OCI-LY1 (cell line): ENCODE results near the gene CARD14.

ENCODE experiments used
- H2AFZ ChIP-seq: fragments of 200-600 bp; sonication (generic), shearing (Covaris generic); 2 replicates; pipeline ENCODE4 v1.6.0; 2014; ENCODE audit warnings: antibody characterized with exemption, mild to moderate bottlenecking, low read length
- H3F3A ChIP-seq: fragments of 200-600 bp; sonication (generic), shearing (Covaris generic); 2 replicates; pipeline ENCODE4 v1.6.0; 2014; ENCODE audit warnings: mild to moderate bottlenecking, antibody characterized with exemption, low read length, moderate library complexity; ENCODE audit not compliant: insufficient read depth
- H3K27ac ChIP-seq: fragments of 200-600 bp; sonication (generic); 2 replicates; pipeline ENCODE4 v1.5.1; 2014; ENCODE audit warnings: low read length, mixed run types, mild to moderate bottlenecking, low read depth; ENCODE audit not compliant: poor library complexity, severe bottlenecking
- H3K27me3 ChIP-seq: fragments of 200-600 bp; sonication (generic); 2 replicates; pipeline ENCODE4 v1.6.0; 2014; ENCODE audit warnings: antibody characterized with exemption, mild to moderate bottlenecking, low read length, moderate library complexity; ENCODE audit not compliant: insufficient read depth
- H3K36me3 ChIP-seq: fragments of 200-600 bp; sonication (generic); 2 replicates; pipeline ENCODE4 v1.6.1; 2014; ENCODE audit warnings: mild to moderate bottlenecking, antibody characterized with exemption, low read length, moderate library complexity, mixed read lengths; ENCODE audit not compliant: insufficient read depth
- H3K4me1 ChIP-seq: fragments of 200-600 bp; sonication (generic); 2 replicates; pipeline ENCODE4 v1.5.1; 2014; ENCODE audit warnings: mild to moderate bottlenecking, low read length, moderate library complexity; ENCODE audit not compliant: insufficient read depth, severe bottlenecking
- H3K4me2 ChIP-seq: fragments of 200-600 bp; sonication (generic), shearing (Covaris generic); 2 replicates; pipeline ENCODE4 v1.6.1; 2014; ENCODE audit warnings: low read length
- H3K4me3 ChIP-seq: fragments of 200-600 bp; sonication (generic); 2 replicates; pipeline ENCODE4 v1.5.1; 2014; ENCODE audit warnings: low read length, low read depth, mild to moderate bottlenecking, mixed read lengths; ENCODE audit not compliant: poor library complexity, severe bottlenecking
- H3K79me2 ChIP-seq: fragments of 200-600 bp; shearing (Covaris generic); 2 replicates; pipeline ENCODE4 v1.6.1; 2016; ENCODE audit warnings: mixed run types, low read length, mixed read lengths; ENCODE audit not compliant: insufficient read depth
- H3K9ac ChIP-seq: fragments of 200-600 bp; sonication (generic), shearing (Covaris generic); 2 replicates; pipeline ENCODE4 v1.6.1; 2014; ENCODE audit warnings: mild to moderate bottlenecking, low read length, mixed read lengths
- H3K9me2 ChIP-seq: fragments of 200-600 bp; sonication (generic), shearing (Covaris generic); 2 replicates; pipeline ENCODE4 v1.6.1; 2014; ENCODE audit warnings: low read depth, mild to moderate bottlenecking, low read length, mixed read lengths
- H3K9me3 ChIP-seq: fragments of 200-600 bp; shearing (Covaris generic); 2 replicates; pipeline ENCODE4 v1.6.1; 2014; ENCODE audit warnings: low read length, mixed read lengths
- H4K20me1 ChIP-seq: fragments of 200-600 bp; sonication (generic), shearing (Covaris generic); 2 replicates; pipeline ENCODE4 v1.6.0; 2016; ENCODE audit warnings: mild to moderate bottlenecking, low read length; ENCODE audit not compliant: insufficient read depth
- EZH2 ChIP-seq: fragments of 200-600 bp; sonication (generic), shearing (Covaris generic); IDR thresholded peaks from 2 replicates; pipeline ENCODE4 v1.8.0; 2017; ENCODE audit warnings: borderline replicate concordance, mixed run types, mild to moderate bottlenecking, antibody characterized with exemption, low read length, moderate library complexity, mixed read lengths
- TF ChIP-seq, protein P1 (sequence below): fragments of 200-600 bp; sonication (generic), shearing (Covaris generic); IDR thresholded peaks from 2 replicates; pipeline ENCODE4 v1.5.1; 2017; ENCODE audit warnings: mild to moderate bottlenecking, antibody characterized with exemption, low read length, moderate library complexity, mixed read lengths

Gene CARD14

GRCh38 chr17:80244871-80245509 is 75.2 kb downstream of the CARD14 start:
- peaks cover 24% of the 10 kb centered on the region; the same call in 1 of the 2 replicates for H3K27me3 ChIP-seq
- H3K9me3 ChIP-seq, result no peaks in the 10 kb centered on the region
- no peak overlapping the region for H2AFZ ChIP-seq
- H3K9ac ChIP-seq, result no peak overlapping the region
- no peak overlapping the region for H3K4me3 ChIP-seq
- no peaks in the 10 kb centered on the region for H3K9me2 ChIP-seq
- no peaks in the 10 kb centered on the region for H3K4me1 ChIP-seq
- no peaks in the 10 kb centered on the region for H3F3A ChIP-seq
- H4K20me1 ChIP-seq, result no peaks in the 10 kb centered on the region
- H3K79me2 ChIP-seq, result no peaks in the 10 kb centered on the region
- no peak overlapping the region for H3K27ac ChIP-seq
- TF ChIP-seq EZH2, result no peak
- TF ChIP-seq, protein P1, sequence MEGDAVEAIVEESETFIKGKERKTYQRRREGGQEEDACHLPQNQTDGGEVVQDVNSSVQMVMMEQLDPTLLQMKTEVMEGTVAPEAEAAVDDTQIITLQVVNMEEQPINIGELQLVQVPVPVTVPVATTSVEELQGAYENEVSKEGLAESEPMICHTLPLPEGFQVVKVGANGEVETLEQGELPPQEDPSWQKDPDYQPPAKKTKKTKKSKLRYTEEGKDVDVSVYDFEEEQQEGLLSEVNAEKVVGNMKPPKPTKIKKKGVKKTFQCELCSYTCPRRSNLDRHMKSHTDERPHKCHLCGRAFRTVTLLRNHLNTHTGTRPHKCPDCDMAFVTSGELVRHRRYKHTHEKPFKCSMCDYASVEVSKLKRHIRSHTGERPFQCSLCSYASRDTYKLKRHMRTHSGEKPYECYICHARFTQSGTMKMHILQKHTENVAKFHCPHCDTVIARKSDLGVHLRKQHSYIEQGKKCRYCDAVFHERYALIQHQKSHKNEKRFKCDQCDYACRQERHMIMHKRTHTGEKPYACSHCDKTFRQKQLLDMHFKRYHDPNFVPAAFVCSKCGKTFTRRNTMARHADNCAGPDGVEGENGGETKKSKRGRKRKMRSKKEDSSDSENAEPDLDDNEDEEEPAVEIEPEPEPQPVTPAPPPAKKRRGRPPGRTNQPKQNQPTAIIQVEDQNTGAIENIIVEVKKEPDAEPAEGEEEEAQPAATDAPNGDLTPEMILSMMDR, result no peak
- H3K4me2 ChIP-seq, result no peak overlapping the region
- H3K36me3 ChIP-seq, result no peaks in the 10 kb centered on the region

- H3K36me3 ChIP-seq, result no peaks in the 10 kb centered on the region
- no peak overlapping the region for H3K27ac ChIP-seq
Observed at GRCh38 chr17:80245566-80246265, 75.9 kb downstream of the CARD14 start.

GRCh38 chr17:80246266-80246681 is 76.4 kb downstream of the CARD14 start:
- H3K27me3 ChIP-seq, result peaks cover 24% of the 10 kb centered on the region; the same call in 1 of the 2 replicates
- H3K9me3 ChIP-seq, result no peaks in the 10 kb centered on the region
- TF ChIP-seq, protein P1, result no peak
- H2AFZ ChIP-seq, result no peak overlapping the region
- H3K79me2 ChIP-seq, result no peaks in the 10 kb centered on the region
- H3K36me3 ChIP-seq, result no peaks in the 10 kb centered on the region
- no peaks in the 10 kb centered on the region for H3K9me2 ChIP-seq
- H3K4me2 ChIP-seq, result no peak overlapping the region
- no peak overlapping the region for H3K27ac ChIP-seq
- H4K20me1 ChIP-seq, result no peaks in the 10 kb centered on the region
- no peaks in the 10 kb centered on the region for H3F3A ChIP-seq
- no peak overlapping the region for H3K9ac ChIP-seq
- no peaks in the 10 kb centered on the region for H3K4me1 ChIP-seq
- no peak overlapping the region for H3K4me3 ChIP-seq

More at GRCh38 chr17:80245566-80246265, 75.9 kb downstream of the CARD14 start:
- Histone ChIP-seq H3K4me1 (no peaks in the 10 kb centered on the region), H3K9me3 (no peaks in the 10 kb centered on the region), H3K9ac (no peak overlapping the region), H3K27me3 (peaks cover 24% of the 10 kb centered on the region; the same call in 1 of the 2 replicates), H3K4me2 (no peak overlapping the region), H3F3A (no peaks in the 10 kb centered on the region), H3K79me2 (no peaks in the 10 kb centered on the region), H3K4me3 (no peak overlapping the region), H2AFZ (no peak overlapping the region), H4K20me1 (no peaks in the 10 kb centered on the region), H3K9me2 (no peaks in the 10 kb centered on the region)
- TF ChIP-seq EZH2, result no peak
- TF ChIP-seq, protein P1, result no peak
